Brain microvascular endothelial cell (primary cell): ENCODE measurements around the gene BRINP1.

Experiments
- DNase-seq: peaks from one replicate; pipeline ENCODE4 v3.0.0-alpha.2; 2020
- H3K27ac ChIP-seq: fragments of 250-450 bp; sonication (Bioruptor Pico); 2 replicates; pipeline ENCODE4 v1.5.1; 2020; ENCODE audit warnings: mild to moderate bottlenecking, moderate library complexity
- H3K27me3 ChIP-seq: fragments of 250-450 bp; sonication (Bioruptor Pico); replicated peaks from 2 replicates; pipeline ENCODE4 v1.5.1; 2020; ENCODE audit warnings: mild to moderate bottlenecking
- H3K36me3 ChIP-seq: fragments of 250-450 bp; sonication (Bioruptor Pico); replicated peaks from 2 replicates; pipeline ENCODE4 v1.5.1; 2020; ENCODE audit warnings: mild to moderate bottlenecking
- H3K4me3 ChIP-seq: 2 replicates; pipeline ENCODE4 v1.5.1; 2011; ENCODE audit warnings: low read depth, mild to moderate bottlenecking, control low read depth, low read length, moderate library complexity
- in situ Hi-C: cut with HindIII; loops from 2 replicates; pipeline ENCODE4 v1.10.0; 2017; ENCODE audit warnings: low sequenced_read_pairs, low pct_ligation_motif_present
- TF ChIP-seq, protein P1 (sequence below): IDR thresholded peaks from 2 replicates; pipeline ENCODE4 v1.5.1; 2011; ENCODE audit warnings: low read depth, mild to moderate bottlenecking, moderate library complexity, low read length, control low read depth, inconsistent platforms; ENCODE audit errors: missing control alignments

The BRINP1 gene

DNA sequence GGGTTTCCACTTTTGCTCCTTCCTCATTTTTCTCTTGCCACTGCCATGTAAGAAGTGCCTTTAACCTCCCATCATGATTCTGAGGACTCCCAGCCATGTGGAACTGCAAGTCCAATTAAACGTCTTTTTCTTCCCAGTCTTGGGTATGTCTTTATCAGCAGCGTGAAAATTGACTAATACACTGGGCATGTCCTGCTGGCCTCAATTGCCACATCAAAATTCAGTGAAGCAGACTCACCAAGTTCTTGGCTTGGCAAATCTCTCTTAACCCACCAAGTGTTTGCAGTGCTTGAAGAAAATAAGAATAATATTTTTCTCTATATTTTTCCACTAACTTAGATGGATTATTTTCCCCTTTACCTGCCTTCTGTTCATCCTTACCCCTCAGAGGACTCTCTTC, 212.0 kb downstream of the BRINP1 start:
- TF ChIP-seq, protein P1, sequence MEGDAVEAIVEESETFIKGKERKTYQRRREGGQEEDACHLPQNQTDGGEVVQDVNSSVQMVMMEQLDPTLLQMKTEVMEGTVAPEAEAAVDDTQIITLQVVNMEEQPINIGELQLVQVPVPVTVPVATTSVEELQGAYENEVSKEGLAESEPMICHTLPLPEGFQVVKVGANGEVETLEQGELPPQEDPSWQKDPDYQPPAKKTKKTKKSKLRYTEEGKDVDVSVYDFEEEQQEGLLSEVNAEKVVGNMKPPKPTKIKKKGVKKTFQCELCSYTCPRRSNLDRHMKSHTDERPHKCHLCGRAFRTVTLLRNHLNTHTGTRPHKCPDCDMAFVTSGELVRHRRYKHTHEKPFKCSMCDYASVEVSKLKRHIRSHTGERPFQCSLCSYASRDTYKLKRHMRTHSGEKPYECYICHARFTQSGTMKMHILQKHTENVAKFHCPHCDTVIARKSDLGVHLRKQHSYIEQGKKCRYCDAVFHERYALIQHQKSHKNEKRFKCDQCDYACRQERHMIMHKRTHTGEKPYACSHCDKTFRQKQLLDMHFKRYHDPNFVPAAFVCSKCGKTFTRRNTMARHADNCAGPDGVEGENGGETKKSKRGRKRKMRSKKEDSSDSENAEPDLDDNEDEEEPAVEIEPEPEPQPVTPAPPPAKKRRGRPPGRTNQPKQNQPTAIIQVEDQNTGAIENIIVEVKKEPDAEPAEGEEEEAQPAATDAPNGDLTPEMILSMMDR: no peak
- DNase-seq: no peak
- H3K27me3 ChIP-seq: no peaks in the 10 kb centered on the region

DNA sequence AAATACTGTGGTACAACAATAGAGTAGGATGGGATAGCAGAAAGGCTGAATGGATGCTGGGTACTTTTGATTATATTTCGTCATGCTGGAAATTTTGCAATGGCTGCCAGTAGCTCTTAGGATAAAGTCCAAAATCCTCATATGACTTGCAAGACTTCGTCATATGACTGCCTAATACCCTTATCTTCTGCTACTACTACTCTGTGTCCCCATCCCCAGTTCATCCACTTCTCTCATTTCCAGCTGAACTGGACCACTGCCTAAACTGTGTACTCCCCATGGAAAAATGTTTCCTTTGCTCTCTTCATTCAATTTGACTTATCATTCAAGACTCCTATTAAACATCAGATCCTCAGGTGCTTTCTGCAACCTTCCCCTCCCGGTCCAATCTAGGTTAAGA, 212.9 kb downstream of the BRINP1 start:
- no peak for DNase-seq
- Histone ChIP-seq H3K27ac (no peak overlapping the region), H3K4me3 (no peak overlapping the region), H3K36me3 (no peaks in the 10 kb centered on the region), H3K27me3 (no peaks in the 10 kb centered on the region)
- TF ChIP-seq, protein P1: no peak
- in situ Hi-C loops: no loop called here

More for the DNA sequence above, 212.0 kb downstream of the BRINP1 start:
- H3K4me3 ChIP-seq: no peak overlapping the region
- no peaks in the 10 kb centered on the region for H3K36me3 ChIP-seq
- in situ Hi-C loops: no loop called here
- H3K27ac ChIP-seq: no peak overlapping the region

DNA sequence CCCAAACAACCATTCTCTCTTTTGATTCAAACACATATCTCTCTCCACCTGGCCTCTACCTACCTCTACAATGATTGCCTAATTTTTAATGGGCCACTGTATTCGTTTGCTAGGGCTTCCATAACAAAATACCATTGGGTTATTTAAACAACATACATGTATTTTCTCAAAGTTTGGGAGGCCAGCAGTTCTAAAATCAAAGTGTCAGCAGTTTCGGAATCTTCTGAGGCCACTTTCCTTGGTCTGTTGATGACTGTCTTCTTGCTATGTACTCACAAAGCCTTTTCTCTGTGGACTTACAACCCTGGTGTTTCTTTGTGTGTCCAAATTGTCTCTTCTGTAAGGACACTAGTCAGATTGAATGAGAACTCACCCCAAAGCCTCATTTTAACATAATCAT, 214.7 kb downstream of the BRINP1 start:
- Histone ChIP-seq H3K4me3 (no peak overlapping the region), H3K36me3 (no peaks in the 10 kb centered on the region), H3K27ac (no peak overlapping the region), H3K27me3 (no peaks in the 10 kb centered on the region)
- in situ Hi-C loops: no loop called here
- TF ChIP-seq, protein P1: no peak
- DNase-seq: no peak

DNA sequence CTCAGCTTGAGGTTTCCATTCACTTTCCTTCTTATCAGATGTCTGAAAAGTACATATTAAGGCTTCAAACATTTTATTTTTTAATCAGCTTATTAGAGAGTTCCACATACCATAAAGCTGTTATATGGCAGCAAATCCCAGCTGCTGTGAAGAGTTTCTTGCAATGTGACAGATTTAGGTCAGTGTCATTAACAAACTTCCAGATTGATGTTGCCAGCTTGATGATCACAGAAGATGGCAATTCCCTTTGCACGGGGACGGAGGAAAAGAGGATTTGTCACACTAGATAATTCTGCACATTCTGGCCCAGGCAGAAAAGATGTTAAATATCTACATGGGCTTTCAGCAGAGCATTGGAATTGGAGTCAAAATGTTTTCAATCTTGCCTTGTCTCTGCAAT, 215.8 kb downstream of the BRINP1 start:
- no peaks in the 10 kb centered on the region for H3K36me3 ChIP-seq
- H3K4me3 ChIP-seq: no peak overlapping the region
- H3K27me3 ChIP-seq: no peaks in the 10 kb centered on the region
- in situ Hi-C loops: no loop called here
- H3K27ac ChIP-seq: no peak overlapping the region
- DNase-seq: no peak
- TF ChIP-seq, protein P1: no peak

DNA sequence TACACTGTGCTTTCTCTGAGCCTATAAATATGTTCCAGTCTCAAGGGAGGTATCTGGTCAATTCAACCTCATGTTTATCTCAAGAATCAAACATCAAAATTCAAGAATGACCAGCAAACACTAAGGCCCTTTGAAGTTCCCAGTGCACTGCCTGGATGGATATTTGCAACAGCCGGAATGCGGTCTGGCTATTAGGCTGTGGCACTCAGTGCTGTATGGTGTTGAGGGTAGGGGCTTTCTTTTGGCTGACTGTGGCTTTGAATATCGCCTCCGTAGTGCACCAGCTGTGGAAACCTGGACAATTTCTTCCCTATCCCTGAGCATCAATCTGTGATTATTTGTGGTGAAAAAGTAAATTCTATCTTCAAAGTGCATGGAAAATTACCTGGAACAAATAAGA, 220.4 kb downstream of the BRINP1 start:
- Histone ChIP-seq H3K27ac (no peak overlapping the region), H3K4me3 (no peak overlapping the region), H3K27me3 (no peaks in the 10 kb centered on the region), H3K36me3 (no peaks in the 10 kb centered on the region)
- no peak for DNase-seq
- in situ Hi-C loops: no loop called here
- TF ChIP-seq, protein P1: no peak

DNA sequence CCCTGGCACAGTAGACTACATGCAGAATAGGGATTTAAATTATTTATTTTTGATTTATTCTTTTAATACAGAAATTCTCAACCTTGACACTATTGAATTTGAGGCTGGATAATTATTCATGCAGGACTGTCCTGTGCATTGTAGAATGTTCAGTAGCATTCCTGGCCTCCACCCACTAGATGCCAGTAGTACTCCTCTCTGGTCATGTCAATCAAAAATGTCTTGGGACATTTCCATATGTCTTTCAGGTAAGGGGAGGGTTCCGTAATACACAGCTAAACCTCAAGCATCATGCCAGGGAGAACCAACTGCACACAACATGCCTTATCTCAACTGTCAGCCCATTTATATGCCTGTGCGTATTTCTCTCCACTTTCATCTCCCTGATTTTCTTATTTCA, 231.8 kb downstream of the BRINP1 start:
- no peaks in the 10 kb centered on the region for H3K27me3 ChIP-seq
- no peak overlapping the region for H3K4me3 ChIP-seq
- no peak overlapping the region for H3K27ac ChIP-seq
- in situ Hi-C loops: no loop called here
- no peak for DNase-seq
- no peaks in the 10 kb centered on the region for H3K36me3 ChIP-seq
- TF ChIP-seq, protein P1: no peak
